Diencephalon (tissue), 1 donor: ENCODE measurements around the gene SUPT20HL2. TPM values are rescaled to one million over a fixed set of nuclear protein-coding genes. Genes with fewer than 3 reads are reported as not detected.

Experiments
- total RNA-seq: library from RNA; depleted of rRNA; stranded (reverse); fragments of >200 nt; gene quantifications from one replicate; pipeline ENCODE4 v1.2.3, GENCODE V29; 2014

SUPT20HL2 gene
- total RNA-seq, result not detected

DNA sequence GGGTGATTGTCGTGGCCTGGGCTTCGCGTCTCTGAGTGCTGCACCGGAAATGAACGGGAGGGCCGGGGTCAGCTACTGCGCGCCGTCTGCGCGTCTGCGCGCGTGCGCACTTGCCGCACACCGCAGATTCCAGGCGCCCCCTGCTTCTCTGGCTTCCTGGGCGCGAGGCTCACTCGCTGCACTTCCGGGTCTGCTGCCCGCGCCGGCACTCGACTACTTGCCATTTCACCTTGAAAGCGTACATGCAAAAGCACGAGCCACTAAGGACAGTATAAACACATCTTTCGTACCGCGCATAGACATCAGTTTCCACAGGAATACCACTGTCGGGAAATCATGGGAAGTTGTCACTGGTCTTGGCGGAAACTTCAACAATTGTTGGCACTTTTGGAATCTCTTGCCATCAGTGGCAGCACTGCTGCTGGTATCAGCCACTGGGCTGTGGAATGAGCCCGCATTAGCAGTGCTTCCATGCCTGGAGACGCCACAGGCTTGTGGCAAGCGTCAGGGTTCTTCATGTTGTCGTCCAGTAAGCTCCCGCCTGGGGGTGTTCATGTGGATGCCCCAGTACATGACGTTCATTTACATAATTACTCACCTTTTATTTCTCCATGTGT, at the start of gene SUPT20HL2:
Gene SUPT20HL2, minus strand, starts transcription at position 51 of the 617 bp plus-strand sequence. CDS start 754 bp downstream, outside the sequence.

DNA sequence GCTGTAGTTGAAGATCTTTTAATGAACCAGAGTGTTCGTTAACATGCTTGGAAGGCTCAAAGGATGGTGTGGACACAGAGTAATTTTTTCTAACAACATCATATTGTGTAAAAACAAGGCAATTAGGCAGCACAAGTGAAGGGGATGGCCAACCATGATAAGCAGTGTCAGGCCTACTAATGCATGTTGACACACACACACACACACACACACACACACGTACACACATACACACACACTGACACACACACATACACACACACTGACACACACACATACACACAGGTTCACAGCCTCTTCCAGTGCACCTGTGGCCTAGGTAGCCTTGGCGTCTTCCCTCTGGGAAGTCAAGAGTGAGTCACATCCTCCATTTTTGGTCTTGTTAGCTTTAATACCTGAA, 46.4 kb upstream of the SUPT20HL2 start, which contains the start of gene SUPT20HL1:
Gene SUPT20HL1, plus strand, starts transcription at position 368 of the 400 bp plus-strand sequence. CDS start 2,122 bp downstream, outside the sequence.

Other genes starting within 250 kb of the SUPT20HL2 start
- 57.4 TPM for gene ZFX, start 164.3 kb downstream of the SUPT20HL2 start, total RNA-seq
- gene SUPT20HL1, start 46.6 kb upstream of the SUPT20HL2 start, total RNA-seq, result not detected
- 16.4 TPM for gene PDK3, start 151.2 kb upstream of the SUPT20HL2 start, total RNA-seq